ENCODE measurements around the gene SNX1.

DNA sequence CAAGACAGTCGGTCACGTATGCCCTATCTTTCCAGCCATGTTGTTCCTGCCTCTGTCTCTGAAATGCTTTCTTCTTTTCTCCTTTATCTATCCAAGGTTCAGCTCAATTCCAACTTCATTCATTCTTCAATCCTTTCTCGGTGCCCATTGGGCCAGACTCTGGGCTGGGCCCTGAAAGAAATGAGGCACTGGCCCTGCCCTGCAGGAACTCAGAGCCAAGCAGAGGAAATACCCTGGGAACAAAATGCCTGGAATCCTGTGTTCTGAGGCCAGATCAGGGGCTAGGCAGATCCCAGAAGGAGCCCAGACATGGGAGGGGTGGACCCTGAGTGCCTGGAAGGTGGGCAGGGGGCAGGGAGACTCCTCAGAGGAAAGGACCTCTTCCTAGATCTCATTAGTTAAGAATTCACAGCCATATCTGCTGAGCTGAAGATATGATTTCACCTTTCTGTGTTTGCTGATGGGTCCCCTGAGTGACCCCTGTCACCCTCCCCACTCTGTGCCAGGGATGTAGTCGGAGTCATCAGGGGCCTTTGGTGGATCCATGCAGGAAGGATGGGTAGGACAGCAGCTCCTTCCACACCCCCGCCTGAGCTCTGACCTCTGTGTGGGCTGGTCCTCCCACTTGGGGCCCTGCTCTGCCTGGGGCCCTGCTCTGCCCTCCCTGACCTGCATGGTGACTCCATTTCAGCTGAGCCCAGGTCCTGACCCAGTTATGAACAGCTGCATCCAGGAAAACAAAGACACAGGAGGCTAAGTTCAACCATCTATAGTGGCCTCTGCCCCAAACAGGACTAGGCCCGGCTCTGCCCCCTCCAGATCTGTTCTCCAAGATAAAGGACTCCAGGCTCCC is 44.1 kb upstream of the SNX1 start:
- TF ChIP-seq, protein P1, sequence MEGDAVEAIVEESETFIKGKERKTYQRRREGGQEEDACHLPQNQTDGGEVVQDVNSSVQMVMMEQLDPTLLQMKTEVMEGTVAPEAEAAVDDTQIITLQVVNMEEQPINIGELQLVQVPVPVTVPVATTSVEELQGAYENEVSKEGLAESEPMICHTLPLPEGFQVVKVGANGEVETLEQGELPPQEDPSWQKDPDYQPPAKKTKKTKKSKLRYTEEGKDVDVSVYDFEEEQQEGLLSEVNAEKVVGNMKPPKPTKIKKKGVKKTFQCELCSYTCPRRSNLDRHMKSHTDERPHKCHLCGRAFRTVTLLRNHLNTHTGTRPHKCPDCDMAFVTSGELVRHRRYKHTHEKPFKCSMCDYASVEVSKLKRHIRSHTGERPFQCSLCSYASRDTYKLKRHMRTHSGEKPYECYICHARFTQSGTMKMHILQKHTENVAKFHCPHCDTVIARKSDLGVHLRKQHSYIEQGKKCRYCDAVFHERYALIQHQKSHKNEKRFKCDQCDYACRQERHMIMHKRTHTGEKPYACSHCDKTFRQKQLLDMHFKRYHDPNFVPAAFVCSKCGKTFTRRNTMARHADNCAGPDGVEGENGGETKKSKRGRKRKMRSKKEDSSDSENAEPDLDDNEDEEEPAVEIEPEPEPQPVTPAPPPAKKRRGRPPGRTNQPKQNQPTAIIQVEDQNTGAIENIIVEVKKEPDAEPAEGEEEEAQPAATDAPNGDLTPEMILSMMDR (IDR thresholded peaks at IDR 0.05; ENCODE audit: insufficient read depth, low read depth, low read length), result no peak
- TF ChIP-seq EZH2 (IDR thresholded peaks at IDR 0.05; ENCODE audit: insufficient read depth, low read length), result no peak

All from astrocyte (in vitro differentiated cells and primary cell).